Measurements from ENCODE around the gene SPATS1. TPM values are rescaled to one million over a fixed set of nuclear protein-coding genes. Genes with fewer than 3 reads are reported as not detected.
A peak's percentile ranks its signal among the peaks of the same experiment; 100 is the strongest.
"Not testable (repeated sequence)": the region's sequence is repeated elsewhere in the genome, so short reads cannot be mapped to it uniquely, and the experiment has no call there.

SPATS1 gene
- polyA plus RNA-seq, 2 of the 4 experiments (the other 2 are of a cell fraction), result not detected

DNA sequence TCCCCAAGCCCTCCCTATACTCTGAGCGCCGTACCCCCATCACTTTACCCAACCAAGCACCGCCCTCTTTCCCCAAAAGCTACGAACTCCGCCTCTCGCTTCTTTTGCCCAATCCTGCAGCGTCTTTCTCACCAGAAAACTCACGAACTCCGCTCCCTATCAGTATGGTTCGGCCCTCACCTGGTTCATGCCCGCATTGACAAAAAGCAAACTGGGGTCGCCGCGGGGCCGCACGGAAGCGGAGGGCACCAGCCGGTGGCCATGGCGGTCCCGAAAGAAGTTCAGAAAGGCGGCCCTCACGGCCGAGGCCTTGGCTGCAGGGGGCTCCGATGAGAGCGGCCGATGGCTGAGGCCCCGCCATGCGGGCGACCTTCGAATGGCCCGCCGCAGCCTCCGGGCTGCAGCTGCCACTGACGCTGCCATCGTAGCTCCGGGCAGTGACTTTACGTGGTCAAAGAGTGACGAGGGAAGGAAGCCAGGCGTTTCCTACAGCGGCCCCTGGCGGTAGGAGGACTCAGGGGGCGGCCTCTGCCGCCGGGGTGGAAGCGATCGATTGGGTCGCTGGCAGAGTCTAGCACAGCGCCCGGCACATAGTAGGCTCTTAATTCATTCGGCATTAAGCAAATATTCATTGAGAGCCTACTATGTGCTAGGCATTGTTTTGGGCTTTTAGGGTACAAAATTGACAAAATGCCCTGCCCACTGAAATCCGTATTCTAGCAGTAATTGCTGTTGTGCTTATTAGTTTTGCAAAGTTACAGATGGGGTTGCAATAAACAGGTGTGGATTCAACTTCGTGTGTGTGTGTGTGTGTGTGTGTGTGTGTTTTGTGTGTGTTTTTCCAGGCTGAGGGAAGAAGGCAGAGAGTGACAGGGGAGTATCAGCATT, 29.3 kb upstream of the SPATS1 start, which contains the start of gene AARS2:
AARS2 (minus strand) TSS at position 447 of the 888 bp plus-strand sequence; CDS start at position 423, 24 bp downstream.
- Histone ChIP-seq H3K4me1 (peaks cover 7% of the 10 kb centered on the region; the same call in 2 of the 3 replicates), H3K4me2 (peak within 1 kb of the TSS; percentile 92), H3K27ac (peak within 1 kb of the TSS; percentile 80 to 99), H3K9me3 (no peaks in the 10 kb centered on the region), H3K4me3 (peak within 1 kb of the TSS; percentile 76)
- TF ChIP-seq ZFP36 (IDR thresholded peaks at IDR 0.05; ENCODE audit: borderline replicate concordance, partially characterized antibody) (no peak), TFCP2L1 (CRISPR knock-in tag; IDR thresholded peaks at IDR 0.05) (no peak), FOXS1 (CRISPR knock-in tag; IDR thresholded peaks at IDR 0.05) (0 out of 2 replicates have a peak, but pooled peaks have one; percentile 34), PHF8 (IDR thresholded peaks at IDR 0.05; ENCODE audit: borderline replicate concordance, low read depth) (peak; percentile 93; the same call in 1 of the 2 replicates), FOSL2 (IDR thresholded peaks at IDR 0.05) (no peak), FOSL2 (CRISPR knock-in tag; IDR thresholded peaks at IDR 0.05) (0 out of 2 replicates have a peak, but pooled peaks have one; percentile 7), KDM5A (IDR thresholded peaks at IDR 0.05) (peak; percentile 92), POLR2A (IDR thresholded peaks at IDR 0.05; ENCODE audit: low read length) (peak; percentile 85), RCOR1 (IDR thresholded peaks at IDR 0.05; ENCODE audit: low read depth, low read length) (no peak), MYC (IDR thresholded peaks at IDR 0.05; ENCODE audit: borderline replicate concordance, low read length) (no peak), HDAC2 (IDR thresholded peaks at IDR 0.05) (peak; percentile 60; the same call in 1 of the 2 replicates), POLR2AphosphoS2 (conservative IDR thresholded peaks at IDR 0.05; ENCODE audit: low read length) (no peak), JUN (IDR thresholded peaks at IDR 0.05) (peak in 1 of 2 experiments; percentile 89; a peak in 3 of 5 replicates), EHF (CRISPR knock-in tag; IDR thresholded peaks at IDR 0.05) (no peak), MAZ (IDR thresholded peaks at IDR 0.05; ENCODE audit: borderline replicate concordance, low read depth, low read length) (no peak)
- TF ChIP-seq, protein P1, sequence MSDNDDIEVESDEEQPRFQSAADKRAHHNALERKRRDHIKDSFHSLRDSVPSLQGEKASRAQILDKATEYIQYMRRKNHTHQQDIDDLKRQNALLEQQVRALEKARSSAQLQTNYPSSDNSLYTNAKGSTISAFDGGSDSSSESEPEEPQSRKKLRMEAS (IDR thresholded peaks at IDR 0.05), result peak; percentile 62; the same call in 1 of the 2 replicates
- TF ChIP-seq, protein P2, sequence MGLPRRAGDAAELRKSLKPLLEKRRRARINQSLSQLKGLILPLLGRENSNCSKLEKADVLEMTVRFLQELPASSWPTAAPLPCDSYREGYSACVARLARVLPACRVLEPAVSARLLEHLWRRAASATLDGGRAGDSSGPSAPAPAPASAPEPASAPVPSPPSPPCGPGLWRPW (IDR thresholded peaks at IDR 0.05), result no peak
- TF ChIP-seq, protein P3, sequence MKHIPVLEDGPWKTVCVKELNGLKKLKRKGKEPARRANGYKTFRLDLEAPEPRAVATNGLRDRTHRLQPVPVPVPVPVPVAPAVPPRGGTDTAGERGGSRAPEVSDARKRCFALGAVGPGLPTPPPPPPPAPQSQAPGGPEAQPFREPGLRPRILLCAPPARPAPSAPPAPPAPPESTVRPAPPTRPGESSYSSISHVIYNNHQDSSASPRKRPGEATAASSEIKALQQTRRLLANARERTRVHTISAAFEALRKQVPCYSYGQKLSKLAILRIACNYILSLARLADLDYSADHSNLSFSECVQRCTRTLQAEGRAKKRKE (CRISPR knock-in tag; IDR thresholded peaks at IDR 0.05; ENCODE audit: low read depth), result 0 out of 2 replicates have a peak, but pooled peaks have one; percentile 31
- TF ChIP-seq, protein P4, sequence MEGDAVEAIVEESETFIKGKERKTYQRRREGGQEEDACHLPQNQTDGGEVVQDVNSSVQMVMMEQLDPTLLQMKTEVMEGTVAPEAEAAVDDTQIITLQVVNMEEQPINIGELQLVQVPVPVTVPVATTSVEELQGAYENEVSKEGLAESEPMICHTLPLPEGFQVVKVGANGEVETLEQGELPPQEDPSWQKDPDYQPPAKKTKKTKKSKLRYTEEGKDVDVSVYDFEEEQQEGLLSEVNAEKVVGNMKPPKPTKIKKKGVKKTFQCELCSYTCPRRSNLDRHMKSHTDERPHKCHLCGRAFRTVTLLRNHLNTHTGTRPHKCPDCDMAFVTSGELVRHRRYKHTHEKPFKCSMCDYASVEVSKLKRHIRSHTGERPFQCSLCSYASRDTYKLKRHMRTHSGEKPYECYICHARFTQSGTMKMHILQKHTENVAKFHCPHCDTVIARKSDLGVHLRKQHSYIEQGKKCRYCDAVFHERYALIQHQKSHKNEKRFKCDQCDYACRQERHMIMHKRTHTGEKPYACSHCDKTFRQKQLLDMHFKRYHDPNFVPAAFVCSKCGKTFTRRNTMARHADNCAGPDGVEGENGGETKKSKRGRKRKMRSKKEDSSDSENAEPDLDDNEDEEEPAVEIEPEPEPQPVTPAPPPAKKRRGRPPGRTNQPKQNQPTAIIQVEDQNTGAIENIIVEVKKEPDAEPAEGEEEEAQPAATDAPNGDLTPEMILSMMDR (IDR thresholded peaks at IDR 0.05), result peak; percentile 79
- TF ChIP-seq, protein P5, sequence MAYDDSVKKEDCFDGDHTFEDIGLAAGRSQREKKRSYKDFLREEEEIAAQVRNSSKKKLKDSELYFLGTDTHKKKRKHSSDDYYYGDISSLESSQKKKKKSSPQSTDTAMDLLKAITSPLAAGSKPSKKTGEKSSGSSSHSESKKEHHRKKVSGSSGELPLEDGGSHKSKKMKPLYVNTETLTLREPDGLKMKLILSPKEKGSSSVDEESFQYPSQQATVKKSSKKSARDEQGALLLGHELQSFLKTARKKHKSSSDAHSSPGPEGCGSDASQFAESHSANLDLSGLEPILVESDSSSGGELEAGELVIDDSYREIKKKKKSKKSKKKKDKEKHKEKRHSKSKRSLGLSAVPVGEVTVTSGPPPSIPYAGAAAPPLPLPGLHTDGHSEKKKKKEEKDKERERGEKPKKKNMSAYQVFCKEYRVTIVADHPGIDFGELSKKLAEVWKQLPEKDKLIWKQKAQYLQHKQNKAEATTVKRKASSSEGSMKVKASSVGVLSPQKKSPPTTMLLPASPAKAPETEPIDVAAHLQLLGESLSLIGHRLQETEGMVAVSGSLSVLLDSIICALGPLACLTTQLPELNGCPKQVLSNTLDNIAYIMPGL (CRISPR knock-in tag; IDR thresholded peaks at IDR 0.05; ENCODE audit: borderline replicate concordance), result peak; percentile 46; the same call in 1 of the 2 replicates
- TF ChIP-seq, protein P6, sequence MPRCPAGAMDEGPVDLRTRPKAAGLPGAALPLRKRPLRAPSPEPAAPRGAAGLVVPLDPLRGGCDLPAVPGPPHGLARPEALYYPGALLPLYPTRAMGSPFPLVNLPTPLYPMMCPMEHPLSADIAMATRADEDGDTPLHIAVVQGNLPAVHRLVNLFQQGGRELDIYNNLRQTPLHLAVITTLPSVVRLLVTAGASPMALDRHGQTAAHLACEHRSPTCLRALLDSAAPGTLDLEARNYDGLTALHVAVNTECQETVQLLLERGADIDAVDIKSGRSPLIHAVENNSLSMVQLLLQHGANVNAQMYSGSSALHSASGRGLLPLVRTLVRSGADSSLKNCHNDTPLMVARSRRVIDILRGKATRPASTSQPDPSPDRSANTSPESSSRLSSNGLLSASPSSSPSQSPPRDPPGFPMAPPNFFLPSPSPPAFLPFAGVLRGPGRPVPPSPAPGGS (IDR thresholded peaks at IDR 0.05), result peak; percentile 81; the same call in 1 of the 3 replicates
- ChIA-PET POLR2A (no interaction called here), CTCF (interaction anchor here (0.5 to 3.8 kb wide), 25 partner anchors 8 to 1837 kb away, joined by 3 to 29 read pairs (median 4); no protein-coding TSS in a partner anchor)
- 9% methylated on average over 16 of the region's 52 CpGs for WGBS (ENCODE audit: missing lambda C conversion rate)
- FAIRE-seq (no peak), DNase-seq (ENCODE audit: low read depth in 1 of 2, low spot score in 1 of 2) (peak; percentile 56 to 82), ATAC-seq (peak; percentile 98 to 99)

DNA sequence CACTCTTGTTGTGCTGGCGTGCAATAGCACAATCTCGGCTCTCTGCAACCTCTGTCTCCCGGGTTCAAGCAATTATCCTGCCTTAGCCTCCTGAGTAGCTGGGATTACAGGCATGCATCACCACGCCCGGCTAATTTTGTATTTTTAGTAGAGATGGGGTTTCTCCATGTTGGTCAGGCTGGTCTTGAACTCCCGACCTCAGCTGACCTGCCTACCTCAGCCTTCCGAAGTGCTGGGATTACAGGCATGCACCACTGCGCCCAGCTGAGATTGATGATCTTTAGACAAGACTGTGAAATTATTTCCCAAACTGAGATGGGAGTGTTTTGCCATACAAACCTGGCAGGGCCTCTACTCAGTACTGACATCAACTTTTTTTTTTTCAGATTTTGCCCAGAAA, 27.8 kb upstream of the SPATS1 start:
- H3K4me1 ChIP-seq; H3K4me3 ChIP-seq; POLR2A ChIA-PET; FAIRE-seq; DNase-seq (ENCODE audit: low read depth in 1 of 2, low spot score in 1 of 2); H3K9me3 ChIP-seq; H3K4me2 ChIP-seq; H3K27ac ChIP-seq; ATAC-seq: not testable (repeated sequence)
- CTCF ChIA-PET, result interaction anchor here (0.7 to 3.1 kb wide), 9 partner anchors 9 to 50 kb away, joined by 3 to 24 read pairs (median 4); no protein-coding TSS in a partner anchor
- 51% methylated on average over 8 of the region's 8 CpGs for WGBS (ENCODE audit: missing lambda C conversion rate)
